Parathyroid adenoma (tissue), 2 donors: ENCODE results near the gene ADAM8.
A peak's percentile ranks its signal among the peaks of the same experiment; 100 is the strongest.

ENCODE experiments used
- H2AFZ ChIP-seq: fragments of 300-600 bp; sonication (generic); one replicate; pipeline ENCODE4 v1.7.0; 2017; ENCODE audit warnings: antibody characterized with exemption, mild to moderate bottlenecking
- H3K27ac ChIP-seq: fragments of 300-600 bp; sonication (generic); one replicate; pipeline ENCODE4 v1.7.0; 2017
- H3K27me3 ChIP-seq: fragments of 300-600 bp; sonication (generic); one replicate; pipeline ENCODE4 v1.7.0; 2017; ENCODE audit warnings: low read length; ENCODE audit not compliant: control insufficient read depth, insufficient read depth
- H3K36me3 ChIP-seq: fragments of 300-600 bp; sonication (generic); one replicate; pipeline ENCODE4 v1.7.0; 2017; ENCODE audit warnings: low read length; ENCODE audit not compliant: control insufficient read depth, insufficient read depth
- H3K4me1 ChIP-seq: fragments of 300-600 bp; sonication (generic); one replicate; pipeline ENCODE4 v1.7.0; 2017; ENCODE audit warnings: control low read depth
- H3K4me2 ChIP-seq: fragments of 300-600 bp; sonication (generic); one replicate; pipeline ENCODE4 v1.7.0; 2017; ENCODE audit warnings: low read length
- H3K4me3 ChIP-seq: fragments of 300-600 bp; sonication (generic); one replicate; pipeline ENCODE4 v1.7.0; 2017; ENCODE audit warnings: low read depth, low read length
- H3K79me2 ChIP-seq: fragments of 300-600 bp; sonication (generic); one replicate; pipeline ENCODE4 v1.7.0; 2017; ENCODE audit warnings: control low read depth
- H3K9ac ChIP-seq: fragments of 300-600 bp; sonication (generic); one replicate; pipeline ENCODE4 v1.7.0; 2017; ENCODE audit warnings: mild to moderate bottlenecking
- H3K9me3 ChIP-seq: fragments of 300-600 bp; sonication (generic); one replicate; pipeline ENCODE4 v1.7.0; 2017; ENCODE audit warnings: low read length; ENCODE audit not compliant: control insufficient read depth
- CTCF ChIP-seq: fragments of 300-600 bp; sonication (generic); IDR thresholded peaks from one replicate; pipeline ENCODE4 v1.7.0; 2017; ENCODE audit warnings: antibody characterized with exemption, mild to moderate bottlenecking
- donor health status: primary hyperparathyroidism.

The ADAM8 gene

GRCh38 chr10:133263674-133264073 is 13.0 kb downstream of the ADAM8 start:
- Histone ChIP-seq H3K27me3 (no peaks in the 10 kb centered on the region), H3K27ac (no peak overlapping the region), H3K4me1 (no peaks in the 10 kb centered on the region), H3K79me2 (no peaks in the 10 kb centered on the region), H3K4me2 (no peak overlapping the region), H3K36me3 (no peaks in the 10 kb centered on the region), H2AFZ (no peak overlapping the region), H3K9me3 (no peaks in the 10 kb centered on the region), H3K4me3 (no peak overlapping the region), H3K9ac (no peak overlapping the region)
- TF ChIP-seq CTCF, result no peak

DNA sequence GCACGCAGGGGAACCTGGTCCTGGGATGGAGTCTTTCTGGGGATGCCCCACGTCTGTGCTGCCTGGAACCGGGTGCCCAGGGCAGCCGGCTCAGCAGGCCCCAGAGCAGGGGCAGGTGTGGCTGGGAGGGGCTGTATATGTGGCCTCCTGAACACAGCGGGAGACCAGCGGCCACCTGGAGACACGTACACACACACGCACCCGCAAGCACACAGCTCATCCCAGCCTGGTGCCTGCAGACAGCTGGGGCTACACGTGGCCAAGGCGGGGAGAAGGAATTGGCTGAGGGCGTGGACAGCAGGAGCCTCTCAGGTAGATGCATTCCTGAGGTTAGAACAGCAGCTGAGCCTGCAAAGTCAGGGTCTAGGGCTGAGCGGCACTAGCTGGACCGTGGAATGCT is 14.0 kb downstream of the ADAM8 start:
- Histone ChIP-seq H3K27ac (no peak overlapping the region), H3K4me3 (no peak overlapping the region), H3K9me3 (no peaks in the 10 kb centered on the region), H3K4me1 (no peaks in the 10 kb centered on the region), H3K36me3 (no peaks in the 10 kb centered on the region), H3K27me3 (no peaks in the 10 kb centered on the region), H3K79me2 (no peaks in the 10 kb centered on the region), H3K9ac (no peak overlapping the region), H3K4me2 (no peak overlapping the region), H2AFZ (no peak overlapping the region)
- TF ChIP-seq CTCF, result no peak

GRCh38 chr10:133261726-133262325 is 14.8 kb downstream of the ADAM8 start:
- H3K4me1 ChIP-seq, result no peaks in the 10 kb centered on the region

DNA sequence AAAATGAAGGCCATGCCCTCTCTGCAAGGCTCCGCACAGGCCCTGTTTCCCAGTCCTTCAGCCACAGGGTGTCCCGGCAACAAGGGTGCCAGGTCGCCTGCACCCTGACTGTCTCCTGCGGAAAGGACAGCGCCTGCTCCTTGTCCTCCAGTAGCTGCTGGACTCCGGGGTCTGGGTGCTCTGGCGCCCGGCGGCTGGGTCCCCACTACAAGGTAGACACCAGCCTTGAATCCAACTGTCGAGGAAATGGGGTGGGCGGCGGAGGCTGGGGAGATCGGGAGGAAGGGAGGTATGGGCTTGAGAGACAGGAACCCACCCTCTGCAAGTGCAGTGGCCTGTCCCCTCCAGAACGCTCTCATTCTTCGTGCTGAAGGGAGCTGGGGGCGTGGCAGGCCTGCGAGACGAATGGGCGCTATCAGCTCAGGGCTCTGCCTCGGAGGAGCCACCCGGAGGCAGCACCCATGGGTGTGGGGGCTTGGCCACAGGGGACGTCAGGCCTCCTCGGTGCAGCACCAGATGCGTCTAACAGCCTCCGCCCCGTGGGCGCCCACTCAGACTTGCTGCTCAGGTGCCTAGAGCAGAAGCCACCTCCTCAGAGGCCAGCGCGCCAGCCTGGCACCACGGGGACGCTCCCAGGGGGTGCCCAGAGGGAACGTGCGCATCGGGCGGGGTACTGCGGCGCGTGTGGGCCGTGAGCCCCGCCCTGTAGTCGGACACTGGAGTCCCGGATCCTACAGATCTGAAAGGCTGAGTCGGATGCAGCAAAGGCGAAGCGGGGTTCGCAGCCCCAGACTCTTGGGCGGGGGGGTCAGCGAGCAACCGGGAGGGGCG is 15.6 kb downstream of the ADAM8 start:
- Histone ChIP-seq H3K79me2 (no peaks in the 10 kb centered on the region), H3K4me3 (peak overlapping the region; percentile 58), H3K9me3 (no peaks in the 10 kb centered on the region), H2AFZ (peak overlapping the region; percentile 82), H3K4me2 (peak overlapping the region; percentile 88), H3K27me3 (no peaks in the 10 kb centered on the region), H3K27ac (peak overlapping the region; percentile 51), H3K36me3 (no peaks in the 10 kb centered on the region), H3K4me1 (no peaks in the 10 kb centered on the region), H3K9ac (no peak overlapping the region)
- no peak for TF ChIP-seq CTCF

More at GRCh38 chr10:133261726-133262325, 14.8 kb downstream of the ADAM8 start:
- H3K27me3 ChIP-seq, result no peaks in the 10 kb centered on the region
- peak overlapping the region; percentile 58 for H3K4me3 ChIP-seq
- no peak overlapping the region for H3K9ac ChIP-seq
- no peak for TF ChIP-seq CTCF
- peak overlapping the region; percentile 88 for H3K4me2 ChIP-seq
- H3K9me3 ChIP-seq, result no peaks in the 10 kb centered on the region
- H3K79me2 ChIP-seq, result no peaks in the 10 kb centered on the region
- peak overlapping the region; percentile 82 for H2AFZ ChIP-seq
- H3K36me3 ChIP-seq, result no peaks in the 10 kb centered on the region
- peak overlapping the region; percentile 51 for H3K27ac ChIP-seq
